Spleen (tissue), 7 donors: ENCODE data around the gene CD2.

Experiments
- POLR2A ChIP-seq, 3 donors: fragments of 450-650 bp; IDR thresholded peaks; one replicate each; pipeline ENCODE4 v1.5.1; 2017; ENCODE audit warnings: antibody characterized with exemption in 3 of 3, mild to moderate bottlenecking in 1 of 3
- POLR2AphosphoS5 ChIP-seq, 3 donors: sonication (generic); formaldehyde crosslinking; IDR thresholded peaks; one replicate each; pipeline ENCODE4 v1.5.1; 2017; ENCODE audit warnings: antibody characterized with exemption in 3 of 3
- TF ChIP-seq, protein P1 (sequence below), 11 experiments: fragments of 200-600 bp in 7 of 11; fragments of 450-650 bp in 4 of 11; sonication (generic) in 4 of 11; IDR thresholded peaks in 8 of 11; conservative IDR thresholded peaks in 3 of 11; 1 replicate in 7 of 11; 2 replicates in 4 of 11; pipeline versions ENCODE4 v1.4.0 to v1.8.0; 2016 to 2021; ENCODE audit warnings: antibody characterized with exemption in 11 of 11, inconsistent platforms in 4 of 11, mild to moderate bottlenecking in 1 of 11
- donor health status: DM: no; HTN: no; CAD: no; lungs with moderate emphysema.
- donor health status: DM: no; HTN: no; CAD: no.
- donor health status: DM: no; HTN: no; CAD: no.

DNA sequence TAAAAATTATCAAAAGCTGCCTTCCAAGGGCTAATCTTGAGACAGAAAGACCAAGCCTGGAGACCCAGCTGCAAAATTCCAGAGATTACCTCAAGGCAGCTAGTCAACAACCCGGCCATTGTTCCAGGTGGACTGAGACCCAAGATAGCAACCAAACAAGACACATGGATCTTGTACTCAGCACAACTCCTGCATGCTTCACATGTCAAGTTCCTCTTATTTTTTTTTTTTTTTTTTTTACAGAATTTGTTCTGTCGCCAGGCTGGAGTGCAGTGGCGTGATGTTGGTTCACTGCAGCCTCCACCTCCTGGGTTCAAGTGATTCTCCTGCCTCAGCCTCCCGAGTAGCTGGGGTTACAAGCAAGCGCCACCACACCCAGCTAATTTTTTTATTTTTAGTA, 40.1 kb downstream of the CD2 start:
- TF ChIP-seq, protein P1, sequence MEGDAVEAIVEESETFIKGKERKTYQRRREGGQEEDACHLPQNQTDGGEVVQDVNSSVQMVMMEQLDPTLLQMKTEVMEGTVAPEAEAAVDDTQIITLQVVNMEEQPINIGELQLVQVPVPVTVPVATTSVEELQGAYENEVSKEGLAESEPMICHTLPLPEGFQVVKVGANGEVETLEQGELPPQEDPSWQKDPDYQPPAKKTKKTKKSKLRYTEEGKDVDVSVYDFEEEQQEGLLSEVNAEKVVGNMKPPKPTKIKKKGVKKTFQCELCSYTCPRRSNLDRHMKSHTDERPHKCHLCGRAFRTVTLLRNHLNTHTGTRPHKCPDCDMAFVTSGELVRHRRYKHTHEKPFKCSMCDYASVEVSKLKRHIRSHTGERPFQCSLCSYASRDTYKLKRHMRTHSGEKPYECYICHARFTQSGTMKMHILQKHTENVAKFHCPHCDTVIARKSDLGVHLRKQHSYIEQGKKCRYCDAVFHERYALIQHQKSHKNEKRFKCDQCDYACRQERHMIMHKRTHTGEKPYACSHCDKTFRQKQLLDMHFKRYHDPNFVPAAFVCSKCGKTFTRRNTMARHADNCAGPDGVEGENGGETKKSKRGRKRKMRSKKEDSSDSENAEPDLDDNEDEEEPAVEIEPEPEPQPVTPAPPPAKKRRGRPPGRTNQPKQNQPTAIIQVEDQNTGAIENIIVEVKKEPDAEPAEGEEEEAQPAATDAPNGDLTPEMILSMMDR (IDR thresholded peaks at IDR 0.05 in 8 of 11, conservative IDR thresholded peaks at IDR 0.05 in 3 of 11), result no peak
- no peak for TF ChIP-seq POLR2A (IDR thresholded peaks at IDR 0.05)
- TF ChIP-seq POLR2AphosphoS5 (IDR thresholded peaks at IDR 0.05), result no peak
